ENCODE data around the gene SYNE2. TPM values are rescaled to one million over a fixed set of nuclear protein-coding genes. Genes with fewer than 3 reads are reported as not detected.

Gene SYNE2
- total and polyA plus RNA-seq, 2 donors (not counting 1 experiment from before 2014, with no cell fraction given), result 3.1 to 15.4 TPM

- Histone ChIP-seq H3K9me3 (ENCODE audit: control insufficient read depth, insufficient read depth, low read depth, low read length) (no peaks in the 10 kb centered on the region), H3K36me3 (ENCODE audit: control insufficient read depth, insufficient read depth, low read length) (no peaks in the 10 kb centered on the region), H3K27ac (ENCODE audit: insufficient read depth, low read length) (no peak overlapping the region), H3K4me1 (ENCODE audit: control insufficient read depth, extremely low read depth, insufficient read depth, low read length) (peaks cover 5% of the 10 kb centered on the region), H3K27me3 (ENCODE audit: control insufficient read depth, insufficient read depth, low read length) (no peaks in the 10 kb centered on the region), H3K4me2 (ENCODE audit: extremely low read depth, insufficient read depth, low read length) (no peak overlapping the region), H4K20me1 (ENCODE audit: control insufficient read depth, extremely low read depth, insufficient read depth, low read length) (no peaks in the 10 kb centered on the region), H2AFZ (ENCODE audit: low read length) (no peak overlapping the region), H3K4me3 (replicated peaks in 1 of 4; ENCODE audit: control extremely low read depth in 1 of 4, insufficient read depth in 1 of 4, low read depth in 3 of 4, low read length in 4 of 4) (no peak overlapping the region), H3K9ac (ENCODE audit: insufficient read depth, low read length) (no peak overlapping the region), H3K79me2 (ENCODE audit: control insufficient read depth, insufficient read depth, low read length) (no peaks in the 10 kb centered on the region)
- TF ChIP-seq, protein P1, sequence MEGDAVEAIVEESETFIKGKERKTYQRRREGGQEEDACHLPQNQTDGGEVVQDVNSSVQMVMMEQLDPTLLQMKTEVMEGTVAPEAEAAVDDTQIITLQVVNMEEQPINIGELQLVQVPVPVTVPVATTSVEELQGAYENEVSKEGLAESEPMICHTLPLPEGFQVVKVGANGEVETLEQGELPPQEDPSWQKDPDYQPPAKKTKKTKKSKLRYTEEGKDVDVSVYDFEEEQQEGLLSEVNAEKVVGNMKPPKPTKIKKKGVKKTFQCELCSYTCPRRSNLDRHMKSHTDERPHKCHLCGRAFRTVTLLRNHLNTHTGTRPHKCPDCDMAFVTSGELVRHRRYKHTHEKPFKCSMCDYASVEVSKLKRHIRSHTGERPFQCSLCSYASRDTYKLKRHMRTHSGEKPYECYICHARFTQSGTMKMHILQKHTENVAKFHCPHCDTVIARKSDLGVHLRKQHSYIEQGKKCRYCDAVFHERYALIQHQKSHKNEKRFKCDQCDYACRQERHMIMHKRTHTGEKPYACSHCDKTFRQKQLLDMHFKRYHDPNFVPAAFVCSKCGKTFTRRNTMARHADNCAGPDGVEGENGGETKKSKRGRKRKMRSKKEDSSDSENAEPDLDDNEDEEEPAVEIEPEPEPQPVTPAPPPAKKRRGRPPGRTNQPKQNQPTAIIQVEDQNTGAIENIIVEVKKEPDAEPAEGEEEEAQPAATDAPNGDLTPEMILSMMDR (conservative IDR thresholded peaks at IDR 0.05 in 1 of 2, IDR thresholded peaks at IDR 0.05 in 1 of 2; ENCODE audit: low read depth in 1 of 2, low read length in 2 of 2), result no peak
- no peak for TF ChIP-seq EZH2 (IDR thresholded peaks at IDR 0.05; ENCODE audit: low read length, missing control alignments)
- no peak for DNase-seq (ENCODE audit: low read depth in 2 of 2)
Measured at GRCh38 chr14:63878052-63878451, 25.2 kb downstream of the SYNE2 start.

DNA sequence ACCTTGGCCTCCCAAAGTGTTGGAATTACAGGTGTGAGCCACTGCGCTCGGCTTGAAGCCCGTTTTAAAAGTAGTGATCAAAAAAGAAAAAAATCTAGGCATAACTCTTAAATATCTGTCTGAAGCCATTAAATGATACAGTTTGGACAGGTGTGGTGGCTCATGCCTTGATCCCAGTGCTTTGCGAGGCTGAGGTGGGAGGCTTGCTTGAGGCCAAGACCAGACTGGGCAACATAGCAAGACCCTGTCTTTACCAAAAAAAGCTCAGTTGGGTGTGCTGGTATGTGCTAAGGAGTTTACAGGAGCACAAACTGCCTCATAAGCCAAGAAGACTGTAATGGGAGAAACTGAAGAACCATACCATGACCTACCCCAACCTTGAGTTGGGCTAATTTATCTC, 26.0 kb downstream of the SYNE2 start:
- Histone ChIP-seq H3K4me1 (ENCODE audit: control insufficient read depth, extremely low read depth, insufficient read depth, low read length) (peaks cover 5% of the 10 kb centered on the region), H3K9ac (ENCODE audit: insufficient read depth, low read length) (no peak overlapping the region), H3K79me2 (ENCODE audit: control insufficient read depth, insufficient read depth, low read length) (no peaks in the 10 kb centered on the region), H4K20me1 (ENCODE audit: control insufficient read depth, extremely low read depth, insufficient read depth, low read length) (no peaks in the 10 kb centered on the region), H3K36me3 (ENCODE audit: control insufficient read depth, insufficient read depth, low read length) (no peaks in the 10 kb centered on the region), H3K9me3 (ENCODE audit: control insufficient read depth, insufficient read depth, low read depth, low read length) (no peaks in the 10 kb centered on the region), H3K27me3 (ENCODE audit: control insufficient read depth, insufficient read depth, low read length) (no peaks in the 10 kb centered on the region), H3K27ac (ENCODE audit: insufficient read depth, low read length) (no peak overlapping the region), H2AFZ (ENCODE audit: low read length) (no peak overlapping the region), H3K4me2 (ENCODE audit: extremely low read depth, insufficient read depth, low read length) (no peak overlapping the region), H3K4me3 (replicated peaks in 1 of 4; ENCODE audit: control extremely low read depth in 1 of 4, insufficient read depth in 1 of 4, low read depth in 3 of 4, low read length in 4 of 4) (no peak overlapping the region)
- TF ChIP-seq, protein P1 (conservative IDR thresholded peaks at IDR 0.05 in 1 of 2, IDR thresholded peaks at IDR 0.05 in 1 of 2; ENCODE audit: low read depth in 1 of 2, low read length in 2 of 2), result no peak
- TF ChIP-seq EZH2 (IDR thresholded peaks at IDR 0.05; ENCODE audit: low read length, missing control alignments), result no peak
- no peak for DNase-seq (ENCODE audit: low read depth in 2 of 2)

DNA sequence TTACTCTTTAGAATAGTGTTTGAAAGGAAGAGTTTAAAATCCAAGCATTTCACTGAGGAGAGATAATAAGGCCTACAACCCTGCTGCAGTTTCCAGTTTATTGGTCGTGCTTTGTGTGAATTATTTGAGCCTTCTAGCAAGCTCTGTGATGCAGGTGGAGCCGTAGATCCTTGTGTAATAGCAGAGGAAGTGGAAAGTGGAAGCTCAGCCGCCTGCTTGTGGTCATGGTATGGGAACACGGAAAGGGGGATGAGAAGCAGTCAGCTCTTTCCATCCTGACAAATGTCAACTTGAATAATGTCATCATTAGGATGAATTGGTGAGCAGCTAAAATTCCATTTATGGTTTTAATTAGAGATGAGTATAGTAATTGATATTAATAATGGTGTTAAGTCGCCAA, 29.1 kb downstream of the SYNE2 start:
- Histone ChIP-seq H3K27ac (ENCODE audit: insufficient read depth, low read length) (no peak overlapping the region), H3K36me3 (ENCODE audit: control insufficient read depth, insufficient read depth, low read length) (no peaks in the 10 kb centered on the region), H2AFZ (ENCODE audit: low read length) (no peak overlapping the region), H3K4me2 (ENCODE audit: extremely low read depth, insufficient read depth, low read length) (no peak overlapping the region), H3K27me3 (ENCODE audit: control insufficient read depth, insufficient read depth, low read length) (no peaks in the 10 kb centered on the region), H3K79me2 (ENCODE audit: control insufficient read depth, insufficient read depth, low read length) (no peaks in the 10 kb centered on the region), H3K9ac (ENCODE audit: insufficient read depth, low read length) (no peak overlapping the region), H3K4me3 (replicated peaks in 1 of 4; ENCODE audit: control extremely low read depth in 1 of 4, insufficient read depth in 1 of 4, low read depth in 3 of 4, low read length in 4 of 4) (no peak overlapping the region), H3K9me3 (ENCODE audit: control insufficient read depth, insufficient read depth, low read depth, low read length) (no peaks in the 10 kb centered on the region), H4K20me1 (ENCODE audit: control insufficient read depth, extremely low read depth, insufficient read depth, low read length) (no peaks in the 10 kb centered on the region), H3K4me1 (ENCODE audit: control insufficient read depth, extremely low read depth, insufficient read depth, low read length) (no peaks in the 10 kb centered on the region)
- DNase-seq (ENCODE audit: low read depth in 2 of 2), result no peak
- TF ChIP-seq EZH2 (IDR thresholded peaks at IDR 0.05; ENCODE audit: low read length, missing control alignments), result no peak
- TF ChIP-seq, protein P1 (conservative IDR thresholded peaks at IDR 0.05 in 1 of 2, IDR thresholded peaks at IDR 0.05 in 1 of 2; ENCODE audit: low read depth in 1 of 2, low read length in 2 of 2), result no peak

All from fibroblast of lung (primary cell).